Body of pancreas (tissue), 4 donors: Measurements from ENCODE around the gene TNFSF15. TPM values are rescaled to one million over a fixed set of nuclear protein-coding genes. Genes with fewer than 3 reads are reported as not detected.

Experiments used
- ATAC-seq: fragments of 150-250 bp; one replicate; pipeline ENCODE4 v1.9.1; 2016
- DNase-seq, 4 donors: peaks; one replicate each; pipeline ENCODE4 v3.0.0-alpha.2; 2019
- H3K27ac ChIP-seq, 4 donors: fragments of 200-600 bp; sonication (generic); 1 replicate in 3 of 4; 2 replicates in 1 of 4; pipeline versions ENCODE4 v1.5.1 to v1.6.1; 2016 to 2019; ENCODE audit warnings: mild to moderate bottlenecking in 1 of 4, mixed read lengths in 1 of 4, moderate library complexity in 1 of 4
- H3K27me3 ChIP-seq, 2 donors: fragments of 200-600 bp; sonication (generic); one replicate each; pipeline ENCODE4 v1.6.0; 2016; ENCODE audit warnings: mild to moderate bottlenecking in 1 of 2
- H3K36me3 ChIP-seq, 2 donors: fragments of 200-600 bp; sonication (generic); replicated peaks in 1 of 2; 2 replicates each; pipeline ENCODE4 v1.5.1; 2016; ENCODE audit warnings: low read depth in 2 of 2; ENCODE audit not compliant: insufficient read depth in 1 of 2
- H3K4me1 ChIP-seq: fragments of 200-600 bp; sonication (generic); one replicate; pipeline ENCODE4 v1.6.0; 2016
- H3K4me3 ChIP-seq, 2 donors: fragments of 200-600 bp; sonication (generic); 1 replicate in 1 of 2; 2 replicates in 1 of 2; pipeline ENCODE4 v1.5.1; 2016 to 2019
- H3K9me3 ChIP-seq, 3 donors: fragments of 200-600 bp; sonication (generic); 1 replicate in 2 of 3; 2 replicates in 1 of 3; pipeline ENCODE4 v1.5.1; 2016
- POLR2A ChIP-seq, 3 donors: fragments of 450-650 bp; IDR thresholded peaks; one replicate each; pipeline ENCODE4 v1.6.1; 2016; ENCODE audit warnings: antibody characterized with exemption in 3 of 3, mild to moderate bottlenecking in 2 of 3
- WGBS, 2 donors: methylation state at CpG; one replicate each; pipeline ENCODE4 v1.1.5; 2017; 5-methylcytosine and 5-hydroxymethylcytosine counted together
- intact Hi-C: fragments of 100-400 bp; cut with DNase I; formaldehyde crosslinking; loops from one replicate; pipeline ENCODE4 v1.15.1; 2023
- total RNA-seq, 2 donors: library from RNA; depleted of rRNA; stranded (reverse); fragments of >200 nt; gene quantifications; one replicate each; pipeline ENCODE4 v1.1.0, GENCODE V29; 2016
- TF ChIP-seq, protein P1 (sequence below), 7 experiments: fragments of 450-650 bp in 4 of 7; fragments of 200-600 bp in 3 of 7; sonication (generic) in 3 of 7; IDR thresholded peaks; one replicate each; pipeline ENCODE4 v1.5.1; 2016 to 2019; ENCODE audit warnings: antibody characterized with exemption in 7 of 7

The TNFSF15 gene
- total RNA-seq, 2 donors from 2014 or later: 0.26 TPM; not detected in 1

DNA sequence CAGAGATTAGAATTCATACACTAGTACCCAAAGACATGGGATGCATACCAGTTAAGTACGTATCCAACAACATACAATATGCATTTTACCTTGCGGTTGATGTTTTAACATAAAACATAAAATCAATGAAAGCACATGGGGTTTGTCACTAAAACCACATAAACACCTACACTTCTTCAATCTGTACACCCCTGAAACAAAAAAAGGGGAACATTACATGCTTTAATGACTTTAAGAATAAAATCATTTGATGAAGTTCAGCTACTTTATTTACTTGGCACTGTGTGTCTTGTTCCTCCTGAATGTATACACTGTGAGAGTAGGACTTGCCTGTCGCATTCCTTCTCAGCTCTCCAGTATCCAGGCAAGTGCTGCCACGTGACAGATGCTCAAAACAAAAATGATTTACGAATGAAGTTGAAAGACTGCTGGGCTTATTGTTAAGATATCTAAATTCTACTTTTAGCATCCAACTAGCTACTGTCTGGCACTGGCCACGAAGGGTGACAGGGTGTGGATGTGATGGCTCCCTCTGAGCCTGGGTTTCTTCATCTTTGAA lies 21.0 kb downstream of the TNFSF15 start:
- Histone ChIP-seq H3K36me3 (no peaks in the 10 kb centered on the region), H3K27ac (peak overlapping the region in 1 of 4 donors; percentile 32), H3K27me3 (no peaks in the 10 kb centered on the region), H3K4me1 (peaks cover 5% of the 10 kb centered on the region), H3K4me3 (no peak overlapping the region), H3K9me3 (no peaks in the 10 kb centered on the region)
- intact Hi-C loops: no loop called here
- no peak for TF ChIP-seq POLR2A (IDR thresholded peaks at IDR 0.05)
- TF ChIP-seq, protein P1, sequence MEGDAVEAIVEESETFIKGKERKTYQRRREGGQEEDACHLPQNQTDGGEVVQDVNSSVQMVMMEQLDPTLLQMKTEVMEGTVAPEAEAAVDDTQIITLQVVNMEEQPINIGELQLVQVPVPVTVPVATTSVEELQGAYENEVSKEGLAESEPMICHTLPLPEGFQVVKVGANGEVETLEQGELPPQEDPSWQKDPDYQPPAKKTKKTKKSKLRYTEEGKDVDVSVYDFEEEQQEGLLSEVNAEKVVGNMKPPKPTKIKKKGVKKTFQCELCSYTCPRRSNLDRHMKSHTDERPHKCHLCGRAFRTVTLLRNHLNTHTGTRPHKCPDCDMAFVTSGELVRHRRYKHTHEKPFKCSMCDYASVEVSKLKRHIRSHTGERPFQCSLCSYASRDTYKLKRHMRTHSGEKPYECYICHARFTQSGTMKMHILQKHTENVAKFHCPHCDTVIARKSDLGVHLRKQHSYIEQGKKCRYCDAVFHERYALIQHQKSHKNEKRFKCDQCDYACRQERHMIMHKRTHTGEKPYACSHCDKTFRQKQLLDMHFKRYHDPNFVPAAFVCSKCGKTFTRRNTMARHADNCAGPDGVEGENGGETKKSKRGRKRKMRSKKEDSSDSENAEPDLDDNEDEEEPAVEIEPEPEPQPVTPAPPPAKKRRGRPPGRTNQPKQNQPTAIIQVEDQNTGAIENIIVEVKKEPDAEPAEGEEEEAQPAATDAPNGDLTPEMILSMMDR (IDR thresholded peaks at IDR 0.05): no peak
- 63 to 66% methylated on average over 6 of the region's 6 CpGs for WGBS, 2 donors
- DNase-seq (no peak), ATAC-seq (no peak)

DNA sequence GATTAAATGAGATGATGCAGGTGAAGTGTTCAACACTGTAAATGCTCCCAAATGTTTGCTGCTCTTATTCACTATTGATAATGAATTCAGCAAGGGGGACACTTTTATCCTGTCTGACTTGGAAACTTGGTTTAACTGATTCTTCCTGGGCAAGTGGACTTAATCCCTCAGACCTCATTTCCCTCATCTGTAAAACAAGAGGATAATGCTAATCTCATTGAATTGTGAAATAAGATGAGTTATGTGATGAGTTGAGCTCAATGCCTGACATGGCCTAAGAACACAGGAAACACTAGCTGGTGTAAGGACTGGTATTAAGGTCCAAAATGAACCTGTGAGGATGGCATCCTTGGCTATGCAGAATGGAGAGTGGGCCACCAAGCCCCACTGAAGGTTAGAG lies 23.3 kb downstream of the TNFSF15 start:
- Histone ChIP-seq H3K9me3 (no peaks in the 10 kb centered on the region), H3K4me1 (peaks cover 16% of the 10 kb centered on the region), H3K4me3 (no peak overlapping the region), H3K27ac (no peak overlapping the region), H3K36me3 (no peaks in the 10 kb centered on the region), H3K27me3 (no peaks in the 10 kb centered on the region)
- intact Hi-C loops: no loop called here
- ATAC-seq: no peak
- TF ChIP-seq POLR2A (IDR thresholded peaks at IDR 0.05): no peak
- TF ChIP-seq, protein P1 (IDR thresholded peaks at IDR 0.05): no peak
- no peak for DNase-seq

DNA sequence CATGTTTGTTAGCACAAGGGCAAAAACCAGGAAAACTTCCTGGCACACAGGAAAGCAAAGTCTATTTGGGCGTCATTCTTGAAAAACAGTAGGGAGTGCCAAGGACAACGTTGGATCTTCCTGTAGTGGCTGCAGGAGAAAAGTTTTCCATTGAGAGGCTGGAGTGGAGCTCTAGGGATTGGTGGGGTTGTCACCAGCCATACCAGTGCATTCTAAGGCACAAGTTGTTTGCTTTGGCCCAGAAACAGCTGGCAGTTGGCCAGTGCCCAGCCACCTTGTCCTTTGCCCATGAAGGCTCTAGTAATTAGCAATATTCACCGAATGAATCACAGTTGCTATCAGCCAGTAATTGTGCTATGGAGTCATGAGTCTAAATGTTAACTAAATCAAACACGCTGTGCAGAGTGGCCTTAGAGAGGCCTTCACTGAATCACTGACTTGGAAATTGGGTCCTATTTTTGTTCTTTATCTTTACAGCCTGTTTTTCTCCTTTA lies 26.4 kb downstream of the TNFSF15 start:
- no peak overlapping the region for H3K4me3 ChIP-seq
- H3K36me3 ChIP-seq: no peaks in the 10 kb centered on the region
- DNase-seq (peak; percentile 86 to 95 (median 92)), ATAC-seq (peak; percentile 89)
- no peak for TF ChIP-seq POLR2A (IDR thresholded peaks at IDR 0.05)
- TF ChIP-seq, protein P1 (IDR thresholded peaks at IDR 0.05): no peak
- no peaks in the 10 kb centered on the region for H3K27me3 ChIP-seq
- no peaks in the 10 kb centered on the region for H3K9me3 ChIP-seq
- peaks cover 16% of the 10 kb centered on the region for H3K4me1 ChIP-seq
- intact Hi-C loops: no loop called here
- 15% methylated on average over 4 of the region's 4 CpGs for WGBS, 2 donors
- peak overlapping the region in 2 of 4 donors; percentile 15 to 41 for H3K27ac ChIP-seq

DNA sequence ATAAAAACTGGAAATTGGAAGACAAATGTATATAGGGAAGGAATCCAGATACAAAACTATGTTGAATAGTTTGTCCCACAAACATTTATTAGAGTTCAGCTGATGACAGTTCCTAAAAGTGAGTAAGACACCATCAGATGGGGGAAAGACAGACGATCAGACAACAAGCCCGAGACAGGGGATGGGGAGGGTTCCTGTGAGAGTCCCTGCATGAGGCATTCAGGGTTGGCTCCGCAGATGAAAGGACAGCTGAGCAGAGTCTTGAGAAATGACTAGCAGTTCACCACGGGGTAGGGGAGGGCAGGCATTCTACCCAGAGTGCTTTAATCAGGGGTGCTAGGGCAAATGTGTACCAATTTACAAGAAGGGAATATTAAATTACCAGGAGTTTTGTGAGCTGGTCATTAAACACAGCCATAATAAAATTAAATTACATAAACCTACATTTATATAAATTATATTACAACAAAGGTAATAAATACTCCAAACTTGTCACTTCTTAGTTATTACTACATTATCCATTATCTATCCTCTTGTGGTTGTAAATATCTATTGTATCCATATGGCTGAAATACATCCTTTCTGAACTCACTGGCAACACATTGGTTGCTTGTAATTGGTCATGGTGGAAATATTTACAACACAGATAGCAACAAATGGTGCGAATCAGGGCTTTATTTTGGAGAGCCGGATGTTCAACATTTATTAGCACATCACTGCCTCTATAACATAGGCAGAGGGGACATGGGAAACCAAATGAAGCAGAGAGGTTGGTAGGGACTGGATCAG lies 27.8 kb downstream of the TNFSF15 start:
- intact Hi-C loops: no loop called here
- H3K4me1 ChIP-seq: peaks cover 16% of the 10 kb centered on the region
- ATAC-seq (no peak), DNase-seq (no peak)
- no peak overlapping the region for H3K27ac ChIP-seq
- no peaks in the 10 kb centered on the region for H3K9me3 ChIP-seq
- no peak for TF ChIP-seq POLR2A (IDR thresholded peaks at IDR 0.05)
- TF ChIP-seq, protein P1 (IDR thresholded peaks at IDR 0.05): no peak
- WGBS, 2 donors: 61 to 66% methylated on average over 6 of the region's 6 CpGs
- no peak overlapping the region for H3K4me3 ChIP-seq
- H3K36me3 ChIP-seq: no peaks in the 10 kb centered on the region
- H3K27me3 ChIP-seq: no peaks in the 10 kb centered on the region
